ENCODE data around the gene P3H1. TPM values are rescaled to one million over a fixed set of nuclear protein-coding genes. Genes with fewer than 3 reads are reported as not detected.

P3H1 gene
- total RNA-seq, 4 donors from 2014 or later = 3.0 to 7.0 (median 5.6) TPM

GRCh38 chr1:42758641-42759040 is 8.2 kb downstream of the P3H1 start:
- no peak overlapping the region for H3K4me3 ChIP-seq
- in situ Hi-C loops (cut with MboI; ENCODE audit: low sequenced_read_pairs in 4 of 4) = loop anchor here in 1 of 4 donors (25.0 kb wide), 2 partner anchors 304 to 421 kb away; partner anchors contain the start of gene FOXJ3
- intact Hi-C loops (cut with DNase I; ENCODE audit: low total_unique reads) = loop anchor here (5.0 kb wide), 1 partner anchor 181 kb away; no protein-coding TSS in a partner anchor
- no peak for ATAC-seq
- H3K36me3 ChIP-seq = peaks cover 0 to 65% of the 10 kb centered on the region in 2 donors
- TF ChIP-seq POLR2A (IDR thresholded peaks at IDR 0.05) (no peak), CTCF (IDR thresholded peaks at IDR 0.05 in 4 of 5, conservative IDR thresholded peaks at IDR 0.05 in 1 of 5) (no peak)
- H3K27ac ChIP-seq = no peak overlapping the region
- no peak for DNase-seq
- no peaks in the 10 kb centered on the region for H3K27me3 ChIP-seq
- no peaks in the 10 kb centered on the region for H3K4me1 ChIP-seq
- H3K9me3 ChIP-seq = no peaks in the 10 kb centered on the region

- Histone ChIP-seq H3K27ac (no peak overlapping the region), H3K4me3 (no peak overlapping the region), H3K27me3 (no peaks in the 10 kb centered on the region), H3K4me1 (no peaks in the 10 kb centered on the region), H3K9me3 (no peaks in the 10 kb centered on the region), H3K36me3 (peaks cover 0 to 72% of the 10 kb centered on the region in 2 donors)
- TF ChIP-seq CTCF (IDR thresholded peaks at IDR 0.05 in 4 of 5, conservative IDR thresholded peaks at IDR 0.05 in 1 of 5) (no peak), POLR2A (IDR thresholded peaks at IDR 0.05) (no peak)
- no peak for ATAC-seq
- intact Hi-C loops (cut with DNase I; ENCODE audit: low total_unique reads) (loop anchor here (5.0 kb wide), 1 partner anchor 181 kb away; no protein-coding TSS in a partner anchor), in situ Hi-C loops (cut with MboI; ENCODE audit: low sequenced_read_pairs in 4 of 4) (loop anchor here in 1 of 4 donors (25.0 kb wide), 2 partner anchors 304 to 421 kb away; partner anchors contain the start of gene FOXJ3)
- no peak for DNase-seq
These were observed 8.9 kb downstream of the P3H1 start for GRCh38 chr1:42757892-42758275.

- H3K36me3 ChIP-seq = peaks cover 0 to 79% of the 10 kb centered on the region in 2 donors
- no peaks in the 10 kb centered on the region for H3K4me1 ChIP-seq
- no peaks in the 10 kb centered on the region for H3K27me3 ChIP-seq
- no peaks in the 10 kb centered on the region for H3K9me3 ChIP-seq
- no peak overlapping the region for H3K4me3 ChIP-seq
- intact Hi-C loops (cut with DNase I; ENCODE audit: low total_unique reads) (loop anchor here (5.0 kb wide), 1 partner anchor 180 kb away; no protein-coding TSS in a partner anchor), in situ Hi-C loops (cut with MboI; ENCODE audit: low sequenced_read_pairs in 4 of 4) (loop anchor here in 1 of 4 donors (25.0 kb wide), 2 partner anchors 305 to 420 kb away; partner anchors contain the start of gene FOXJ3)
- ATAC-seq (peak in 1 of 2 donors; percentile 78), DNase-seq (no peak)
- TF ChIP-seq POLR2A (IDR thresholded peaks at IDR 0.05) (no peak), CTCF (IDR thresholded peaks at IDR 0.05 in 4 of 5, conservative IDR thresholded peaks at IDR 0.05 in 1 of 5) (peak; percentile 28 to 70 (median 55))
- H3K27ac ChIP-seq = no peak overlapping the region
These were observed 9.6 kb downstream of the P3H1 start for GRCh38 chr1:42756956-42757891.

GRCh38 chr1:42753070-42753469 is 13.8 kb downstream of the P3H1 start:
- Histone ChIP-seq H3K4me1 (no peaks in the 10 kb centered on the region), H3K9me3 (no peaks in the 10 kb centered on the region), H3K4me3 (no peak overlapping the region), H3K27me3 (no peaks in the 10 kb centered on the region), H3K27ac (no peak overlapping the region), H3K36me3 (peaks cover 0 to 86% of the 10 kb centered on the region in 2 donors)
- no peak for TF ChIP-seq CTCF (IDR thresholded peaks at IDR 0.05 in 4 of 5, conservative IDR thresholded peaks at IDR 0.05 in 1 of 5)
- no peak for TF ChIP-seq POLR2A (IDR thresholded peaks at IDR 0.05)
- in situ Hi-C loops (cut with MboI; ENCODE audit: low sequenced_read_pairs in 4 of 4) = loop anchor here in 1 of 4 donors (25.0 kb wide), 2 partner anchors 309 to 416 kb away; partner anchors contain the start of gene FOXJ3
- DNase-seq (no peak), ATAC-seq (no peak)
- intact Hi-C loops (cut with DNase I; ENCODE audit: low total_unique reads) = no loop called here

Data from gastrocnemius medialis (tissue), 4 donors.